A549 treated with dexamethasone at 1 μM for 4 hours (cell line): Measurements from ENCODE around the gene HERC2. TPM values are rescaled to one million over a fixed set of nuclear protein-coding genes. Genes with fewer than 3 reads are reported as not detected.

Experiments used
- total RNA-seq: library from RNA; stranded (reverse); fragments of 200-300 nt; extraction: Qiagen RNA extraction; gene quantifications from 5 replicates; pipeline ENCODE4 v1.2.3, GENCODE V29; 2022

HERC2 gene, protein sequence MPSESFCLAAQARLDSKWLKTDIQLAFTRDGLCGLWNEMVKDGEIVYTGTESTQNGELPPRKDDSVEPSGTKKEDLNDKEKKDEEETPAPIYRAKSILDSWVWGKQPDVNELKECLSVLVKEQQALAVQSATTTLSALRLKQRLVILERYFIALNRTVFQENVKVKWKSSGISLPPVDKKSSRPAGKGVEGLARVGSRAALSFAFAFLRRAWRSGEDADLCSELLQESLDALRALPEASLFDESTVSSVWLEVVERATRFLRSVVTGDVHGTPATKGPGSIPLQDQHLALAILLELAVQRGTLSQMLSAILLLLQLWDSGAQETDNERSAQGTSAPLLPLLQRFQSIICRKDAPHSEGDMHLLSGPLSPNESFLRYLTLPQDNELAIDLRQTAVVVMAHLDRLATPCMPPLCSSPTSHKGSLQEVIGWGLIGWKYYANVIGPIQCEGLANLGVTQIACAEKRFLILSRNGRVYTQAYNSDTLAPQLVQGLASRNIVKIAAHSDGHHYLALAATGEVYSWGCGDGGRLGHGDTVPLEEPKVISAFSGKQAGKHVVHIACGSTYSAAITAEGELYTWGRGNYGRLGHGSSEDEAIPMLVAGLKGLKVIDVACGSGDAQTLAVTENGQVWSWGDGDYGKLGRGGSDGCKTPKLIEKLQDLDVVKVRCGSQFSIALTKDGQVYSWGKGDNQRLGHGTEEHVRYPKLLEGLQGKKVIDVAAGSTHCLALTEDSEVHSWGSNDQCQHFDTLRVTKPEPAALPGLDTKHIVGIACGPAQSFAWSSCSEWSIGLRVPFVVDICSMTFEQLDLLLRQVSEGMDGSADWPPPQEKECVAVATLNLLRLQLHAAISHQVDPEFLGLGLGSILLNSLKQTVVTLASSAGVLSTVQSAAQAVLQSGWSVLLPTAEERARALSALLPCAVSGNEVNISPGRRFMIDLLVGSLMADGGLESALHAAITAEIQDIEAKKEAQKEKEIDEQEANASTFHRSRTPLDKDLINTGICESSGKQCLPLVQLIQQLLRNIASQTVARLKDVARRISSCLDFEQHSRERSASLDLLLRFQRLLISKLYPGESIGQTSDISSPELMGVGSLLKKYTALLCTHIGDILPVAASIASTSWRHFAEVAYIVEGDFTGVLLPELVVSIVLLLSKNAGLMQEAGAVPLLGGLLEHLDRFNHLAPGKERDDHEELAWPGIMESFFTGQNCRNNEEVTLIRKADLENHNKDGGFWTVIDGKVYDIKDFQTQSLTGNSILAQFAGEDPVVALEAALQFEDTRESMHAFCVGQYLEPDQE (N-terminal part only)
- 35.2 to 52.4 TPM (median 50.7 TPM) in 5 replicates for total RNA-seq

DNA sequence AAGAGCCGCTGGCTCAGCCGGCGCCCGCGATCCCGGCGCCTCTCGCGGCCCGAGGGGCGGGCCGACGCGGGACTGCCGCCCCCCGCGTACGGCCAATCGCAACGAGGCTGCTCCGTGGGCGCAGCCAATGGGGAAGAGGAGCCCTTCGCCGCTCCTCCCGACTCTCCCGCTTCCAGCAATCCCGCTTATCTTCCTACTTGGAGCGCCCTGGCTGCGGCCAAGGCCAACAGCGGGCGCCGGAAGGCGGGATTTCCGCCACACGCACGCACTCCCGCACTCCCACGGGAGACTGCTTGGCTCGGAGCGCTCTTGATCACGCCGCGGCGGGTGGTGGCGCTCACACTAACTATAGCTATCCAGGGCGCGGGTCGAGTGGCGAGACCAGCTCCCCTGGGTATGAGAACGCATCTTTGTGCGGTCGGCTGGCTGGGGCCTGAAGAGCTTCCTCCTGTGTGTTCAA lies at the start of gene HERC2:
HERC2 (minus strand) TSS at position 51 of the 460 bp plus-strand sequence. CDS start 746 bp downstream, outside the sequence.

DNA sequence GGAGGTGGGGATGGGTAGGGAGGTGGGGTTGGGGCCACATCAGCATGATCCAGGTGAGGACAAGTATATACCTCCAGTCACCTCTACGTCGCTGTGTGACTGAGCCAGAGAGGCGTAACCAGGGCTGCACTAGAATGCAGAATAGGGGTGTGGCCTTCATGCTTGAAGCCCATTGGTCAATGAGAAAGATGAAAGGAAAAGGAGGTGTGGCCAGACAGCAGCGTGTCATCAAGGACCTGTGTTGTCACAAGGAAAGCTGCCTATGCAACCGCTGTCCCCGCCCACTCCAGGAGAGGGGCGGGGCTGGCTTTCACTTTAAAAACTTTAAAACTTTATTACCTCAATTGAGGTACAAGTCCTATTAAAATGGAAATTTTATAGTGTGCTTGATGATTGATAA lies 36.0 kb upstream of the HERC2 start, which contains the start of gene GOLGA6L24:
GOLGA6L24 (minus strand) TSS at position 101 of the 400 bp plus-strand sequence; CDS start at position 40, 61 bp downstream.

DNA sequence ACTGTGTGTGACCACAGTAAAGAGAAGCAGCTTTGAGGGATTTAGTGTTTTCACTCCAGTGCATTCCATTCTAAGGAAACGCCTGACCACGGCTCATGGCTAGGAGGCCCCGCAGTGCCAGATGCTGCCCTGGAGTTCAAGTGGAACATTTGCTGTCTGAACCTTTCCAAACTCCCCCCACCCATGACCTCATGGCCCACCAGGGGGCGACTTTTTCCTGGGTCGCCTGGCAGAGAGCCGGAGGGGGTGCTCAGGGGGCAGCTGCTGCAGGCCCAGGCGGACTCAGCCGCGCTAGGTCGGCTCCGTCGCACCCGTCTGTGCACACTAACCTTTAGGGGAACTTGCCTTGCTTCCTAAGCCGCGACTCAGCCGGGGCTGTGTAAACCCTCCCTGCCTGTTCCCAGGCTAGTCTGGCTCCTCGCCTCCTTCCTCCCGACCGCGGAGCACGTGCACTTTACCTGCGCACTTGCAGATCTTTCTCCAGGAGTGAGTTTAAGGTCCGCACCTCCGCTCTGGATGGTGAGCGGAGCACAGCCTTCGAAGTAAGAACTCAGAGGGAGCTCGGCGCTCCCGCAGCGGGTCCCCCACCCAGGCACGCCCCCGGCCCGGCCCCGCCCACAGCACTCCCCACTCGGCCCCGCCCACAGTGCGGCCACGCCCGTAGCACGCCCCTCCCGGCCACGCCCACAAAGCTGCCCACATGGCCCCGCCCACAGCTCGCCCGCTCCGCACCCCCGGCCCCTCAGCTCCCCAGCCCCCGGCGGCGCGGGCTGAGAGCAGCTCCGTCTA lies 223.0 kb downstream of the HERC2 start, which contains the start of gene OCA2:
OCA2 (minus strand) TSS at position 550 of the 789 bp plus-strand sequence. CDS start 17,441 bp downstream, outside the sequence.

Other genes starting within 250 kb of the HERC2 start
- gene OCA2, start 222.9 kb downstream of the HERC2 start, total RNA-seq, result 0.24 to 0.49 TPM (median 0.33 TPM) in 5 replicates
- not detected in 5 replicates for gene GOLGA6L24, start 35.9 kb upstream of the HERC2 start, total RNA-seq
- 0.02 TPM in 1 of 5 replicates, not detected in the others for gene GOLGA8F, start 56.5 kb upstream of the HERC2 start, total RNA-seq
- not detected in 5 replicates for gene GOLGA8G, start 210.8 kb upstream of the HERC2 start, total RNA-seq
- gene GOLGA6L25, start 231.4 kb upstream of the HERC2 start, total RNA-seq, result not detected in 5 replicates